HL-60 (cell line): ENCODE results near the gene PDZK1.

ENCODE experiments used
- GABPA ChIP-seq: IDR thresholded peaks from 2 replicates; pipeline ENCODE4 v1.6.1; 2012; ENCODE audit warnings: low read depth
- POLR2AphosphoS5 ChIP-seq: IDR thresholded peaks from 2 replicates; pipeline ENCODE4 v1.6.1; 2012; ENCODE audit warnings: low read depth
- TF ChIP-seq, protein P1 (sequence below): IDR thresholded peaks from one replicate; pipeline ENCODE4 v1.5.1; 2011; ENCODE audit warnings: low read length, control low read depth, inconsistent platforms; ENCODE audit not compliant: insufficient read depth
- TF ChIP-seq, protein P2 (sequence below): IDR thresholded peaks from 2 replicates; pipeline ENCODE4 v1.6.1; 2012; ENCODE audit warnings: low read depth; ENCODE audit not compliant: insufficient replicate concordance

DNA sequence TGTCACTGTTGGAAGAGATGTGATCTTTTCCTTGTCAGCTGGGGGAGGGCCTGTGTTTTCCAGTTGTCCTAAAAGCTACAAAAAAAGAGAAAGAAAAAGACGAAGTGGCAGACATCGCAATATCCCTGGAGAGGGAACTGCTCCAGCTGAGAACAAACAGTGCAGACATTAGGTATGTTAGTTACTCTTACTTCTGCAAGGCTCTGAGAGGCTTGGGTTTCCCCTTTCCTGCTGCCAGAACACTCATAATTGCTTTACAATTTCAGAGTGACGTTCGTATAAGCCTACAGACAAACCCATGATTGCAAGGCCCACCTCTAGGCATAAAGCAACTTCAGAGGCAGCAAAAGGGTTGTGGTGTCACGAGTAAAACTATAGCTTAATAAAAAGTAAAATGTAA is 43.3 kb upstream of the PDZK1 start:
- TF ChIP-seq, protein P1, sequence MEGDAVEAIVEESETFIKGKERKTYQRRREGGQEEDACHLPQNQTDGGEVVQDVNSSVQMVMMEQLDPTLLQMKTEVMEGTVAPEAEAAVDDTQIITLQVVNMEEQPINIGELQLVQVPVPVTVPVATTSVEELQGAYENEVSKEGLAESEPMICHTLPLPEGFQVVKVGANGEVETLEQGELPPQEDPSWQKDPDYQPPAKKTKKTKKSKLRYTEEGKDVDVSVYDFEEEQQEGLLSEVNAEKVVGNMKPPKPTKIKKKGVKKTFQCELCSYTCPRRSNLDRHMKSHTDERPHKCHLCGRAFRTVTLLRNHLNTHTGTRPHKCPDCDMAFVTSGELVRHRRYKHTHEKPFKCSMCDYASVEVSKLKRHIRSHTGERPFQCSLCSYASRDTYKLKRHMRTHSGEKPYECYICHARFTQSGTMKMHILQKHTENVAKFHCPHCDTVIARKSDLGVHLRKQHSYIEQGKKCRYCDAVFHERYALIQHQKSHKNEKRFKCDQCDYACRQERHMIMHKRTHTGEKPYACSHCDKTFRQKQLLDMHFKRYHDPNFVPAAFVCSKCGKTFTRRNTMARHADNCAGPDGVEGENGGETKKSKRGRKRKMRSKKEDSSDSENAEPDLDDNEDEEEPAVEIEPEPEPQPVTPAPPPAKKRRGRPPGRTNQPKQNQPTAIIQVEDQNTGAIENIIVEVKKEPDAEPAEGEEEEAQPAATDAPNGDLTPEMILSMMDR: no peak
- TF ChIP-seq POLR2AphosphoS5 (no peak), GABPA (no peak)
- TF ChIP-seq, protein P2, sequence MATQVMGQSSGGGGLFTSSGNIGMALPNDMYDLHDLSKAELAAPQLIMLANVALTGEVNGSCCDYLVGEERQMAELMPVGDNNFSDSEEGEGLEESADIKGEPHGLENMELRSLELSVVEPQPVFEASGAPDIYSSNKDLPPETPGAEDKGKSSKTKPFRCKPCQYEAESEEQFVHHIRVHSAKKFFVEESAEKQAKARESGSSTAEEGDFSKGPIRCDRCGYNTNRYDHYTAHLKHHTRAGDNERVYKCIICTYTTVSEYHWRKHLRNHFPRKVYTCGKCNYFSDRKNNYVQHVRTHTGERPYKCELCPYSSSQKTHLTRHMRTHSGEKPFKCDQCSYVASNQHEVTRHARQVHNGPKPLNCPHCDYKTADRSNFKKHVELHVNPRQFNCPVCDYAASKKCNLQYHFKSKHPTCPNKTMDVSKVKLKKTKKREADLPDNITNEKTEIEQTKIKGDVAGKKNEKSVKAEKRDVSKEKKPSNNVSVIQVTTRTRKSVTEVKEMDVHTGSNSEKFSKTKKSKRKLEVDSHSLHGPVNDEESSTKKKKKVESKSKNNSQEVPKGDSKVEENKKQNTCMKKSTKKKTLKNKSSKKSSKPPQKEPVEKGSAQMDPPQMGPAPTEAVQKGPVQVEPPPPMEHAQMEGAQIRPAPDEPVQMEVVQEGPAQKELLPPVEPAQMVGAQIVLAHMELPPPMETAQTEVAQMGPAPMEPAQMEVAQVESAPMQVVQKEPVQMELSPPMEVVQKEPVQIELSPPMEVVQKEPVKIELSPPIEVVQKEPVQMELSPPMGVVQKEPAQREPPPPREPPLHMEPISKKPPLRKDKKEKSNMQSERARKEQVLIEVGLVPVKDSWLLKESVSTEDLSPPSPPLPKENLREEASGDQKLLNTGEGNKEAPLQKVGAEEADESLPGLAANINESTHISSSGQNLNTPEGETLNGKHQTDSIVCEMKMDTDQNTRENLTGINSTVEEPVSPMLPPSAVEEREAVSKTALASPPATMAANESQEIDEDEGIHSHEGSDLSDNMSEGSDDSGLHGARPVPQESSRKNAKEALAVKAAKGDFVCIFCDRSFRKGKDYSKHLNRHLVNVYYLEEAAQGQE: no peak
